Stimulated activated CD4-positive, alpha-beta T cell treated with anti-CD3 and anti-CD28 coated beads, Interleukin-15, amount 100 ng/mL, for 1 hour (primary cell): ENCODE results near the gene COL11A2.
"Not testable (repeated sequence)": the region's sequence is repeated elsewhere in the genome, so short reads cannot be mapped to it uniquely, and the experiment has no call there.

Experiments used
- DNase-seq, 2 donors: peaks; one replicate each; pipeline ENCODE4 v3.0.0-alpha.2; 2020; ENCODE audit warnings: low read depth in 1 of 2, low spot score in 1 of 2

COL11A2 gene

DNA sequence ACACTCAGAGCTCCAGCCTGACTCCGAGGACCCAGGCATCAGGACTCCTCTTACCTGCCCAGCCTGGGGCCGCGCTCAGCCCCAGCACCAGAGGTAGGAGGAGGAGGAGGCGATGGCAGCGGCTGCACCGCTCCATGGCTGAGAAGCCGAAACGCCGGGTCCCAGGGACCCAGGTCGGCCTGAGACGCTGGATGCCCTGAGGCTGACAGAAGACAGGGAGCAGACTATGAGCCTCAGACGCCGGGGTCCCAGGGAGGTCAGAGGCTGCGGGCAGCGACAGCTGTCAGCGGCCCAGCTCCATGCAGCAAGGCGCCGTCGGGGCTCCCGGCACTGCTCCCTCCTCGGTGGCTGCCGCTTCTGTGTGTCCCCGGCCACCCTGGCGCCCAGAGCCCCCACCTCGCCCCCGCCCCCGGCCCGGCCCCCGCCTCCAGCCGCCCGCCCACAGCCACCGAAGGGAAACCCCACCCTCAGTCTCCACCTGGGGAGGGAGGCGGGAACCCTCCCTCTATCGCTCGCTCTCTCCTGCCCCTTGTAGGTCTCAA lies at the start of gene COL11A2:
Gene COL11A2, minus strand, starts transcription at position 363 of the 542 bp plus-strand sequence. Its CDS starts 227 bp downstream, at position 136.
- DNase-seq, result no peak

DNA sequence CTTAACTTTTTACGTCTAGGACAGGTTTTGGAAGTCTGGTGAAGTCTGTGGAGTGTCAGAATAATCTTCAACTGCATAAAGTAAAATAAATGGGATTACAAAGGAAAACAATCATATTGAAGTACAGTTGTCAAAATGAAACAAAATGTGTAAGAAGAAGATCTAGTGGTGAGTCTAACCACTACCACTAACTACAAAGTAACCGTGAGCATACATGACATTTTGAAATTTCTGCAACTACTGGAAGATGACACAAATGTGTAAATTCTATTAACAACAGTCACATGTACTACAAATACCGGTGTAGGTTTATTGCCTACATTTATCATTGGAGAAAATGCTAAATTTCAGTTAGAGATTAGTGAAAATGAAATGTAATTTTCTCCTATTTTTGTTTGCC lies 49.7 kb upstream of the COL11A2 start:
- no peak for DNase-seq

DNA sequence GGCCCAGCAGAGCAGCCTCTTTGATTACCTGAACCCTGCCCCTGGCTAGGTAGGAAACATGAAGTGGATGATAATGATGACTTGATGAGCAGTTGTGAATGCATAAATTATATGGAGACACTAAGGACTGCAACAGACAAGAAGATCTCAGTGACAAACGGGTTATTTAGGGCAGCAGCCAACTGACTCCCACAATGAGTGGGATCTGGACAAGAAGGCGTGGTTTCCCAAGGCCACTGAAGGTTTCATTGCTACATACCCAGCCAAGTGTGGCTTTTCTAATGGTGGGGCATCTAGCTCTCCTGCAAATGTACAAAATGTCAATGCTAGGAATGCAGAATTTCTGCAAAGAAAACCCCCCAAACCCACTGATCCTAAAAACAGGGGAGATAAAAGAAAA lies 45.5 kb upstream of the COL11A2 start:
- no peak for DNase-seq

DNA sequence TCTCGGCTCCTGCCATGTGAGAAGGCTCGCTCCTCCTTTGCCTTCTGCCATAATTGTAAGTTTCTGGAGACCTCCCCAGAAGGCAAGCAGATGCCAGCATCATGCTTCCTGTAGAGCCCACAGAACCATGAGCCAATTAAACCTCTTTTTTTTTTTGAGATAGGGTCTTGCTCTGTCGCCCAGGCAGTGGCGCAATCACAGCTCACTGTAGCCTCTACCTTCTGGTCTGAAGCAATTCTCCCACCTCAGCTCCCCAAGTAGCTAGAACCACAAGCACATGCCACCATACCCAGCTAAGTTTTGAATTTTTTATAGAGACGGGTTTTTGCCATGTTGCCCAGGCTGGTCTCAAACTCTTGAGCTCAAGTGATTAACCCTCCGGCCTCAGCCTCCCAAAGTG lies 44.6 kb upstream of the COL11A2 start:
- no peak for DNase-seq

DNA sequence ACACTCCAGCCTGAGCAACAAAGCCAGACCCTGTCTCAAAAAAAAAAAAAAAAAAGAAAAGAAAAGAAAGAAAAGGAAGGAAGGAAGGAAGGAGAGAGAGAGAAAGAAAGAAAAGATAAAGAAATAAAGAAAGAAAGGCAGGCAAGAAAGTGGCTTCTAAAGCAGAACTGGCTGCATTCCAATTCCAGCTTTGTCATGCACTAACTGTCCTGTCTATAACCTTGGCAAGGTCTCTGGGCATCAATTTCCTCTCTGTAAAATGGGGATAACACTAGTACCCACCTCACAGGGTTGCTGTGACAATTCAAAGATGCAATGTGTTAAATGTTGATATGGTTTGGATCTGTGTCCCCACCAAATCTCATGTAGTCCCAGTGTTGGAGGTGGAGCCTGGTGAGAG lies 44.1 kb upstream of the COL11A2 start:
- DNase-seq, result no peak

DNA sequence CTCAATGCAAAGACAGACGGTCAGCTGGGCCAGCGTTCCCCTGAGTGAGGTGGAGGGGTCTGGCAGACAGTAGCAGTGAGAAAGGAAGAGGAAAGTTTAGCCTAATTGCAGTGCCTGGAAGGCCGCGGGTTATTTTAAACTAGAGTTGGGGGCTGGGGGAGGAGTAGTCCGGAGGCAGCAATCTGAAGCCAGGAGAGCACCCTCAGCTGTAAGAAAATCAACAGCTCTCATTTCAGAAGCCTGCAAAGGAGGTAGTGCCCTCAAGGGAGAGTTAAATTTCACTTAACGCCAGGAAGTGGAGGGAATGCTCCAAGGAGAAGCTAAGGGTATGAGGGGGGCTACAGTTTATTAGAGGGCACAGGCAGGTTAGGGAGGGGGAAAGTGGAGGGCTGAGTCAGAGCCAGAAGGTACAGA lies 43.0 kb upstream of the COL11A2 start:
- DNase-seq, result no peak

DNA sequence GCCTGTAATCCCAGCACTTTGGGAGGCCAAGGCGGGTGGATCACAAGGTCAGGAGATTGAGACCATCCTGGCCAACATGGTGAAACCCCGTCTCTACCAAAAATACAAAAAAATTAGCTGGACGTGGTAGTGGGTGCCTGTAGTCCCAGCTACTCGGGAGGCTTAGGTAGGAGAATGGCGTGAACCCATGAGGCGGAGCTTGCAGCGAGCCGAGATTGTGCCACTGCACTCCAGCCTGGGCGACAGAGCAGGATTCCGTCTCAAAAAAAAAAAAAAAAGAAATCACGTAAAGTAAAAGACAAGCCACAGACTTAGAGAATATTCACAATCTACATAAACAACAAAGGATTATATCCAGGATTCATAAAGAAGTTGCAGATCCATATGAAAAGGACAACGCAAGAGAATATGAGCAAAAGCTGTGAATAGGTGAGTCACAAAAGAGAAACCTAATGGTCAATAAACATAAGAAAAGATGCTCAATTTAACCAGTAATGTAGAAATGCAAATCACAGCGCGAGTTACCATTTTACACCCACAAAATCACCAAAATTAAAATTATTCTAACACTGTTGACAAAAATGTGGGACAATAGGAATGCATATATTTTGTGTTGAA lies 34.3 kb upstream of the COL11A2 start:
- not testable (repeated sequence) for DNase-seq

DNA sequence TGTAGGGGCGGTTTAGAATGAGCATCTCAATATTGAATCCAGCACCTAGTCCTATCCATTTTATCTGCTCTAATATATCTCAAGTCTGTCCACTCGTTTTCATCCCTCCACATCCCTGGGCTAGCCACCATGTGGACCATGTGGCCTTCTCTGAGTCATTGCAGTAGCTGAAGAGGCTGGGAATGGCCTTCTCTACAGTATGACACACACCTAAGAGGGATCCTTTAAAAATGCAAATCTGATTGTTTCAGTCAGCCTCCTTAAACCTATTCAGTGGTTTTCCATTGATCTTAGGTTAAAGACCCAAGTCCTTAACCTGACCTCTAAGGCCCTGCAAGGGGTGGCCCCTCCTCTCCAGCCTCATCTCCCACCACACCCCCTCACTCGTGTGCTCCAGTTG lies 25.4 kb upstream of the COL11A2 start:
- DNase-seq, result no peak

DNA sequence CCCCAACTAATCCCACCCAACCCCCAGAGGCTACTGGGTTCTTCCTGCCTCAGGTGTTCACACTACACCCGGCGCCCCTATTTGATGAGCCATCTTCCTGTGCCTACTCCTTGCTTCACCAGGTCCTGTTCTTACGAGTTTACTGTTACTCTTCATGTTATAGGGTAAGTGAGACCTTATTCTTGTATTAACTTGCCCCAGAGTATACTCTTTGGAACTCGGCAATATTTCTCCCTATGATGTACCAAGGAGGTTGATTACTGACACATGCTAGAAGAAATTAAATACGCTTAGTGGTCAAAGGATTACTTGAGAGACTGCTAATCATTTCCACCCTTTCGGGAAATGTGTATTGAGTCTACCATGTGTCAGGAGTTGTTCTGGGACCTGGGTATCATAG lies 25.0 kb upstream of the COL11A2 start:
- no peak for DNase-seq

DNA sequence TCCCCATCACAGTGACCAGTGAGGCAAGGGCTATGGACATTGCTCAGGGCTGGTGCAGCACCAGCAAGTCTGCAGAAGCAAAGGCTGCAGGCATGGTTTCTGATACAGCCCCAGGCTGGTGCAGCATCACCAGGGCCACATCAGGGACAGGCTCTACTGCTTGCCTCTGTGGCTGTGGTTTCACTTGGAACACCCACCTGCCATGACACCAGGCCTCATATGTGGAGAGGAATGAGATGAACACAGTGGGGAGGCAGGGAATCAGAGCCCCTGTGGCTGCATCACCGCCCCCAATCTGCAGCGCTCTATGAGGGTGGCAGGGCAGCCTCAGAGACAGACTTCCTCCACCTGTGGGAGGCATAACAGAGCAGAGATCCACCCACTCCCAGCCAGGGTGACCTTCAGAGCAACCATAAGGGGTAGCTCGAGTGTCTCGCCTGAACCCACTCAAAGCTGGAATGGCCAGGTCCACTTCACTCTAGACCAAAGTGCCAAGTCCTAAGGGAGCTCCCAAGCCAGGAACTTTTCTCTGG lies 23.9 kb upstream of the COL11A2 start:
- no peak for DNase-seq

DNA sequence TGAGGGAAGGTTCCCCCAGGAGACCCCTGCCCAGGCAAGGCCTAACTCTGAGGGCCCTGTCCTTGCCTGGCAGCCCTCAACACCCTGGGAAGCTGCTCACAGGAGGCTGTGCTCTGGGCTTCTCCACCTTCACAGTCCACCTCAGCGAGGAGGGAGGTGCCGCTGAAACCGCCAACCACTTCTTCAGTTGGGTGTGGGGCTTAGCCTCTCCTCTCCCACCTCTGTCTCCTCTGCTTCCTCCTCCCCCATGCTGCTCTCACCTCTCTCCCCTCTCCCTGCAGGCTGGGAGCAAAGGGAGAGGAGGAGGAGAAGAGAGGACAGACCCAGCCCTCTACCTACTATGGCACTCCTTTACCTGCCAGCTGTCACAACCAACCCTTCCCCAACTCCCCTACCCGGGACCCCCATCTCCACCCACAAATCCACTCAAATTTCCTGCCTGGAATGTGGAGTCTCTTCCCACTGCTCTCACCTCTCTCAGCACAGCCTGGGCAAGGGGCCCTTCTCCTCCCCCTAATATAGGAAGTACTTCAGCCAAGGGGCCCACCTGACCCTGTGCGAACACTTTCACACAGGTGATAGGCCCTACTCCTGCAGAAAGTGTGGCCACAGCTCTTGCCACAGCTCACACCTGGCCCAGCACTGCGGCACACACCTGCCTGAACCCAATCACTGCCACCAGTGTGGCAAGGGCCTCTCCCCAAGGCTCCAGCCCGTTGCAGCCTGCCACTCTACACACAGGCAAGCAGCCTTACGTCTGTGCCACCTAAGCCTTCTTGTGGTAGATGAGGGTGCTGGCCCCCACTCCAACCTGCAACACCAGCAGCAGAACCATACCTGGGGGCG lies 23.2 kb upstream of the COL11A2 start:
- DNase-seq, result no peak

DNA sequence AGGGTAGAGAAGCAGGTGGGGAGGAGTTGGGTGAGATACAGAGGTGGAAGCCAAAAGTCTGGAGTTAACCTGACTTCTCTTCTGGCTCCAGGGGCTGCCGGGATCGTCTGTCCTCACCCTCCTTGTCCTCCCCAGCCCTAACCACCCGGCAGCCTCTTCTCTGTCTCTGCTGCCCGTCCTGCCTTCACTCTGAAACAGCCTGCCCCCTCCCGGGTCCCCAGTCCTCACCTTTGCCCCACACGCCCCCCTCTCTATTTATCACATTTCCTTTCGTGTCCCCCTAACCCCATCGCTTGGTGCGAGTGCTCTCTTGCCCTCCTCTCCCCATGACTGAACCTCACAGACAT lies 21.7 kb upstream of the COL11A2 start:
- DNase-seq, result no peak

DNA sequence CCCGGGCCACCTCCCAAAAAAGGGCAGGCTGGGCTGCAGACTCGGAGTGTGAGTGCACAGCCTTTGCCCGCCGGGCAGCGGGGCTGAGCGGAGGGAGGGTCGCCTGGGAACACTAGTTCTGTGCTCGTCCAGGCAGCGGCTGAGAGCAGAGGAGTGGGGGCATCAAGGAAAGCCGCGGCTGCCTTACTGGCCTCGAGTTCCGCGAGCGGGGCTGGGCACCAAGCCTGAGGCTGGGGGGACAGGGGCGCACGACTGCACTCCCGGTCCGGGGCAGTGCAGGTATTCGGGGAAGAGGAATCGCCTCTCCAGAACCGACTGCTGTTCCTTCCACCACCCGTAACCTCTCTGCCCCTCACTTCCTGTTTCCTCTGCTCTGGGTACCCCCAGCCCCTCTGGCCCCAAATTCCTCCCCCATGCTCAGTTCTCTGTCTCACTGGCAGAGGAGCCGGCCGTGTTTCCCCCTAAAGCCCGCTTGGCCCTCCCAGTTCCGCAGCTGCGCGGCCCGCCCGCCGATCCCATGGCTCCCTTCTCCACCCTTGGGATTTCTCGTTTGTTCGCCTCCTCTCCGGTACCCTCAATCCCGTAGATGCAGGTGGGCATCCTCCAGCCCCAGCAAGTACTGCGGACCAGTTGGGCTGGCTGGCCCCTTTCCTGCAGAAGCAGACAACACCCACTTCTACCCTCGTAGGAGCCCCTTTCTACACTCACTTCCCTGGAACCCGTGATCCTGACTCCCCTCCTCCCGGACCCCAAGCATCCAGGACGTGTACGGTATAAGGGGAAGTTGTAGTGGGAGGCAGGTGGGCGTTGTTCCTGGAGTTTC lies 21.1 kb upstream of the COL11A2 start:
- DNase-seq, result no peak

DNA sequence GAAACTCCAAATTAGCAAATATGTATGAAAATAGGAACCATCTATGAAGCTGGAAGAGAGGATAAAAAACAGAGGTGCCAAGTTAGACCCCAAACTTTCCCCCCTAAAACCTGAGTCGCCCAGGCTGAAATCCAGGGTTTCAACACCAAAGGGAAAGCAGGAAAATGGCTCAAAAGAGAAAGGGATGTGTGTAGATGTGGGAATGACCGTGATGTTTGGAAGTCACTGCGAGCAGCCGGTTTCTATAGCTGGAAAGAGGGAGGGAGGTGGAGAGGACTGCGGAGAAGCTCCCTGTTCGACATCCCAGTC lies 20.5 kb upstream of the COL11A2 start:
- no peak for DNase-seq

DNA sequence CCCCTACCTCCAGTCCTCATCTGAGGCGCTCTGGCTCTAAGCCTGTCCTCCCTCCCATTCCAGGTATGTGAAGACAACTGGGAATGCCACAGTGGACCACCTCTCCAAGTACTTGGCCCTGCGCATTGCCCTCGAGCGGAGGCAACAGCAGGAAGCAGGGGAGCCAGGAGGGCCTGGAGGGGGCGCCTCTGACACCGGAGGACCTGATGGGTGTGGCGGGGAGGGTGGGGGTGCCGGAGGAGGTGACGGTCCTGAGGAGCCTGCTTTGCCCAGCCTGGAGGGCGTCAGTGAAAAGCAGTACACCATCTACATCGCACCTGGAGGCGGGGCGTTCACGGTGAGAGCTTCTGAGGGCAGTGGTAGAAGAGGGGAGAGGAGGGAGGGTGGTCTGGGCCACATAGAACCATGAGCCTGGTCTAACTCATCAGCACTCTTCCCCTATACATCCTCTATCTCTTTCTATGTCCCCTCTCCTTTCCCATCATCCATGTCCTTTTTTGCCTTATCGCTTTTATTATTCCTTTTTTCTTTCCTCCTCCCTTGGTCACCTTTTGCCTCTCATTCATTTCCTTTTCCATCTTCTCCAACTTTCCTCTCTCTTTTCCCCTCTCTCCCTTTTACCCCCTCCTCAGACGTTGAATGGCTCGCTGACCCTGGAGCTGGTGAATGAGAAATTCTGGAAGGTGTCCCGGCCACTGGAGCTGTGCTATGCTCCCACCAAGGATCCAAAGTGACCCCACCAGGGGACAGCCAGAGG lies 19.6 kb upstream of the COL11A2 start:
- DNase-seq, result no peak

DNA sequence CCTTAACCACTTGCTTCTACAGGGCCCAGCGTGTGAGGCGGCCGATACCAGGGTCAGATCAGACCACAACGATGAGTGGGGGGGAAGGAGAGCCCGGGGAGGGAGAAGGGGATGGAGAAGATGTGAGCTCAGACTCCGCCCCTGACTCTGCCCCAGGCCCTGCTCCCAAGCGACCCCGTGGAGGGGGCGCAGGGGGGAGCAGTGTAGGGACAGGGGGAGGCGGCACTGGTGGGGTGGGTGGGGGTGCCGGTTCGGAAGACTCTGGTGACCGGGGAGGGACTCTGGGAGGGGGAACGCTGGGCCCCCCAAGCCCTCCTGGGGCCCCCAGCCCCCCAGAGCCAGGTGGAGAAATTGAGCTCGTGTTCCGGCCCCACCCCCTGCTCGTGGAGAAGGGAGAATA lies 18.9 kb upstream of the COL11A2 start:
- no peak for DNase-seq

DNA sequence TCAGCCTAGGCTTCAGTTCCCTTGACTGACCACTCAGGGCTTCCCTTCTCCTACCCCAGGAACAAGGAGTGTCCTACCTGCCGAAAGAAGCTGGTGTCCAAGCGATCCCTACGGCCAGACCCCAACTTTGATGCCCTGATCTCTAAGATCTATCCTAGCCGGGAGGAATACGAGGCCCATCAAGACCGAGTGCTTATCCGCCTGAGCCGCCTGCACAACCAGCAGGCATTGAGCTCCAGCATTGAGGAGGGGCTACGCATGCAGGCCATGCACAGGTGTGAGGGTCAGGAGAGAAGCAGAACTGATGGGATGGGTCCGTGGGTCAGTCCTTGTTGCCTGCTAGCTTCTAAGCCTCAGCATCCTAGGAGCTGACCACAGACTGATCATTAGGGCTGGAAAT lies 17.6 kb upstream of the COL11A2 start:
- DNase-seq, result no peak

DNA sequence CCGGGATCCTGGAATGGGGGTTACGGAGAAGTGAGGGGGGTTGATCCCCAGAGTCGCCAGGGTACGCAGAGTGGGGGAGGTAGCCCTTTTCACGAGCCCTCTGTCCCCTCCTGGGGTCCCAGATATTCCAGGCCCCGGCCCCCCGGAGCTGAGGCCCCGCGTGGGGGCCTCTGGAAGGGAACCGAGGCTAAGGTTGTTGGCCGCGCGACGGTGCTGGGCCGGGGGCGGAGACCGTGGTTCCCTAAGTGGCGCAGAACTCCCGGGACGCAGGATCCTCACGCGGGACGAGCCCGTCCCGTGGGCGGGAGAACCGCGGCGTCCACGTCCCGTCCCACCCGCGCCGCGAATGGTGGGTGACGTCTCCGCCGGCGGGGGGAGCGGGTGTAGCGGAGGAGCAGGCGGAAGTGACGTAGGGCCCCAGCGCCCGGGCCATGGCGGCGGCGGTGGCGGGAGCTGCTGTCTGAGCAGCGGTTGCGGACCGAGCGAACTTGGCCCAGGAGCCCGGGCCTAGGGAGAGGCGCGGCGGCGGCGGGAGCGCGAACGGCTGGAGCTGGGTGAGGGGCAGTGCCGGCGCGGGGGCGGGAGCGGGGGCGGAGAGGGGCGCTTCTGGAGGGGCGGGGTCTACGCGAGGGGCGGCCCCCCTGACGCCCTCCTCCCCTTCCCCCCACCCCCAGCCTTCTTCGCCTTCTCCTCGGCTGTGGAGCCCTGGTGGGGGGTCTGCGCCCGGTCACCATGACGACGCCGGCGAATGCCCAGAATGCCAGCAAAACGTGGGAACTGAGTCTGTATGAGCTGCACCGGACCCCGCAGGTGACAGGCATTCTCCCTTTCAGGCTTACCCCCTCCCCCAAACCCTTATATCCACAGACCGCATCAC lies 16.1 kb upstream of the COL11A2 start, which contains the start of gene RING1:
Gene RING1, plus strand, starts transcription at position 410 of the 877 bp plus-strand sequence. Its CDS starts 323 bp downstream, at position 733.
- DNase-seq, result peak; percentile 71 to 81

DNA sequence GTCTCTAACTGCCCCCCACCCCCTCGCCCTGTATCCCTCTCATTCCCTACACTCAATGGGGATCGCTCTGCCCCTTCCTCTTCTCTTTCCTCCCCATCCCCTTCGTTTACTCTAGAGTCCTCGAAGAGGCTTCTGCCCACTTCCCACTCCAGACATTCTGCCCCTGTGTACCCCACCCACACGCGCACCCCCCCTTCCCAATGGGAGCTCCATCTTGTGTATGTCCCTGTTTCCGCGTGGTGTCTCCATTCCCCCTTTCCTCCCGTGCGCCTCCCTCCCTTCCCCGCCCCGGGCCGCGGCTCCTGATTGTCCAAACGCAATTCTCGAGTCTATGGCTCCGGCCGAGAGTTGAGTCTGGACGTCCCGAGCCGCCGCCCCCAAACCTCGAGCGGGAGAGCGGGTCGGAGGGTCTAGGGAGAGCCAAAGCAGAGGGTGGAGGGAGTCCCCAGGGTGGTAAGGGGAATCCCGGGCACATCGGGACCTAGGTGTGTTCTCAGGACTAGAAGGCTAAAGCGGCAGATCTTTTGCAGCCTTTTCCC lies 15.4 kb upstream of the COL11A2 start:
- DNase-seq, result no peak
